ENCODE measurements around the gene BUD13. TPM values are rescaled to one million over a fixed set of nuclear protein-coding genes. Genes with fewer than 3 reads are reported as not detected.

BUD13 gene
- total RNA-seq, 1 experiment from 2014 or later, result 30.0 TPM

- ChIA-PET POLR2A (no interaction called here), CTCF (no interaction called here)
- intact Hi-C loops (cut with micrococcal nuclease; ENCODE audit: unreplicated experiment) (no loop called here), in situ Hi-C loops (cut with HindIII; ENCODE audit: low pct_unique_long_range_greater_than_20kb, low sequenced_read_pairs) (no loop called here)
- no peak for DNase-seq (ENCODE audit: low read depth, low spot score)
- no peak for TF ChIP-seq SIN3A (IDR thresholded peaks at IDR 0.05; ENCODE audit: borderline replicate concordance, insufficient read depth, low read depth, low read length)
- no peak for TF ChIP-seq CTCF (IDR thresholded peaks at IDR 0.05)
- TF ChIP-seq TCF7L2 (IDR thresholded peaks at IDR 0.05; ENCODE audit: low read depth, low read length), result no peak
- TF ChIP-seq POLR2AphosphoS5 (IDR thresholded peaks at IDR 0.05; ENCODE audit: low read depth, low read length), result no peak
- TF ChIP-seq, protein P1, sequence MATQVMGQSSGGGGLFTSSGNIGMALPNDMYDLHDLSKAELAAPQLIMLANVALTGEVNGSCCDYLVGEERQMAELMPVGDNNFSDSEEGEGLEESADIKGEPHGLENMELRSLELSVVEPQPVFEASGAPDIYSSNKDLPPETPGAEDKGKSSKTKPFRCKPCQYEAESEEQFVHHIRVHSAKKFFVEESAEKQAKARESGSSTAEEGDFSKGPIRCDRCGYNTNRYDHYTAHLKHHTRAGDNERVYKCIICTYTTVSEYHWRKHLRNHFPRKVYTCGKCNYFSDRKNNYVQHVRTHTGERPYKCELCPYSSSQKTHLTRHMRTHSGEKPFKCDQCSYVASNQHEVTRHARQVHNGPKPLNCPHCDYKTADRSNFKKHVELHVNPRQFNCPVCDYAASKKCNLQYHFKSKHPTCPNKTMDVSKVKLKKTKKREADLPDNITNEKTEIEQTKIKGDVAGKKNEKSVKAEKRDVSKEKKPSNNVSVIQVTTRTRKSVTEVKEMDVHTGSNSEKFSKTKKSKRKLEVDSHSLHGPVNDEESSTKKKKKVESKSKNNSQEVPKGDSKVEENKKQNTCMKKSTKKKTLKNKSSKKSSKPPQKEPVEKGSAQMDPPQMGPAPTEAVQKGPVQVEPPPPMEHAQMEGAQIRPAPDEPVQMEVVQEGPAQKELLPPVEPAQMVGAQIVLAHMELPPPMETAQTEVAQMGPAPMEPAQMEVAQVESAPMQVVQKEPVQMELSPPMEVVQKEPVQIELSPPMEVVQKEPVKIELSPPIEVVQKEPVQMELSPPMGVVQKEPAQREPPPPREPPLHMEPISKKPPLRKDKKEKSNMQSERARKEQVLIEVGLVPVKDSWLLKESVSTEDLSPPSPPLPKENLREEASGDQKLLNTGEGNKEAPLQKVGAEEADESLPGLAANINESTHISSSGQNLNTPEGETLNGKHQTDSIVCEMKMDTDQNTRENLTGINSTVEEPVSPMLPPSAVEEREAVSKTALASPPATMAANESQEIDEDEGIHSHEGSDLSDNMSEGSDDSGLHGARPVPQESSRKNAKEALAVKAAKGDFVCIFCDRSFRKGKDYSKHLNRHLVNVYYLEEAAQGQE (IDR thresholded peaks at IDR 0.05; ENCODE audit: insufficient read depth in 1 of 2, low read depth in 2 of 2, low read length in 1 of 2), result no peak
- Histone ChIP-seq H3K4me3 (ENCODE audit: low read depth in 2 of 2, low read length in 2 of 2) (no peak overlapping the region), H3K9me3 (ENCODE audit: control insufficient read depth, insufficient read depth, low read depth, low read length) (no peaks in the 10 kb centered on the region), H3K27ac (ENCODE audit: low read length) (no peak overlapping the region), H3K4me1 (ENCODE audit: control insufficient read depth, insufficient read depth, low read length) (no peaks in the 10 kb centered on the region), H3K36me3 (ENCODE audit: control insufficient read depth, insufficient read depth, low read length) (no peaks in the 10 kb centered on the region), H3K27me3 (ENCODE audit: control insufficient read depth, insufficient read depth, low read length) (no peaks in the 10 kb centered on the region)
- BruUV-seq (replicated peaks), result no TSS peak
- ATAC-seq, result no peak
These were observed 41.1 kb upstream of the BUD13 start for GRCh38 chr11:116813781-116814471.

DNA sequence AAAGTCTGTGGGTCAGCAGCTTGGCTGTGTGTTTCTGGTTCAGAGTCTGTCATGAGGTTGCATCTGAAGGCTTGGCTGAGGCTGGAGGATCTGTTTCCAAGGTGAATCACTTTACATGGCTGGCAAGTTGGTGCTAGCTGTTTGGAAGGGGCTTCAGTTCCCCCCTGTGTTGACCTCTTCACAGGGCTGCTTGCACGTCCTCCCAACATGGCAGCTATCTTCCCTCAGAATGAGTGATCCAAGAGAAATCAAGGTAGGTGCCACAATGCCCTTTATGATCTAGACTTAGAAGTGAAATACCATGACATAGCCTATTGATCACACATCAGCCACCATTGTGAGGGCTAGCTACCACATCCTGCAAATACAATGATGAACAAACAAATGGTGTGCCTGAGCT lies 40.4 kb upstream of the BUD13 start:
- CTCF ChIA-PET, result no interaction called here
- intact Hi-C loops (cut with micrococcal nuclease; ENCODE audit: unreplicated experiment) (no loop called here), in situ Hi-C loops (cut with HindIII; ENCODE audit: low pct_unique_long_range_greater_than_20kb, low sequenced_read_pairs) (no loop called here)
- no peaks in the 10 kb centered on the region for H3K27me3 ChIP-seq (ENCODE audit: control insufficient read depth, insufficient read depth, low read length)
- no peak overlapping the region for H3K4me3 ChIP-seq (ENCODE audit: low read depth in 2 of 2, low read length in 2 of 2)
- H3K27ac ChIP-seq (ENCODE audit: low read length), result no peak overlapping the region
- H3K9me3 ChIP-seq (ENCODE audit: control insufficient read depth, insufficient read depth, low read depth, low read length), result no peaks in the 10 kb centered on the region
- DNase-seq (ENCODE audit: low read depth, low spot score) (no peak), ATAC-seq (no peak)
- TF ChIP-seq POLR2AphosphoS5 (IDR thresholded peaks at IDR 0.05; ENCODE audit: low read depth, low read length) (no peak), CTCF (IDR thresholded peaks at IDR 0.05) (no peak), SIN3A (IDR thresholded peaks at IDR 0.05; ENCODE audit: borderline replicate concordance, insufficient read depth, low read depth, low read length) (no peak), TCF7L2 (IDR thresholded peaks at IDR 0.05; ENCODE audit: low read depth, low read length) (no peak)
- TF ChIP-seq, protein P1 (IDR thresholded peaks at IDR 0.05; ENCODE audit: insufficient read depth in 1 of 2, low read depth in 2 of 2, low read length in 1 of 2), result no peak
- H3K36me3 ChIP-seq (ENCODE audit: control insufficient read depth, insufficient read depth, low read length), result no peaks in the 10 kb centered on the region
- H3K4me1 ChIP-seq (ENCODE audit: control insufficient read depth, insufficient read depth, low read length), result no peaks in the 10 kb centered on the region
- POLR2A ChIA-PET, result interaction anchor here (0.5 kb wide), 1 partner anchor 38 kb away, joined by 8 read pairs; no protein-coding TSS in a partner anchor
- BruUV-seq (replicated peaks), result no TSS peak
